Panc1 (cell line): ENCODE data around the gene ENTREP3. TPM values are rescaled to one million over a fixed set of nuclear protein-coding genes. Genes with fewer than 3 reads are reported as not detected.

Experiments used
- ATAC-seq: fragments of 200-7000 bp; cut with Tn5 transposase; 2 replicates; pipeline ENCODE4 v1.9.1; 2020; ENCODE audit warnings: mild to moderate bottlenecking, moderate library complexity
- BruUV-seq: library from RNA; stranded (reverse); fragments of 400-500 nt; replicated peaks from 2 replicates; lab custom pipeline; 2021; lab: Mats Ljungman, UMichigan
- CTCF ChIA-PET: fragments of 300-600 bp; sonication (Branson Sonifier 250); formaldehyde crosslinking; loops from one replicate; lab custom pipeline; 2022; ENCODE audit warnings: antibody characterized with exemption; lab: Charles Lee
- POLR2A ChIA-PET: fragments of 300-600 bp; sonication (Branson Sonifier 250); formaldehyde crosslinking; loops from one replicate; lab custom pipeline; 2022; ENCODE audit warnings: antibody characterized with exemption; lab: Charles Lee
- DNase-seq: peaks from one replicate; pipeline ENCODE4 v3.0.0-alpha.2; 2010; ENCODE audit warnings: low read depth, low spot score
- H3K27ac ChIP-seq: 2 replicates; pipeline ENCODE4 v1.5.1; 2011; ENCODE audit warnings: mild to moderate bottlenecking, low read length, inconsistent platforms
- H3K27me3 ChIP-seq: fragments of 200-500 bp; sonication (Bioruptor generic); 2 replicates; pipeline ENCODE4 v1.6.0; 2014; ENCODE audit warnings: low read length, inconsistent platforms; ENCODE audit not compliant: control insufficient read depth, insufficient read depth
- H3K36me3 ChIP-seq: fragments of 200-500 bp; sonication (Bioruptor generic); 2 replicates; pipeline ENCODE4 v1.5.1; 2014; ENCODE audit warnings: inconsistent platforms, mild to moderate bottlenecking, low read length, moderate library complexity; ENCODE audit not compliant: control insufficient read depth, insufficient read depth
- H3K4me1 ChIP-seq: 2 replicates; pipeline ENCODE4 v1.5.1; 2011; ENCODE audit warnings: inconsistent platforms, mild to moderate bottlenecking, low read length, moderate library complexity; ENCODE audit not compliant: control insufficient read depth, insufficient read depth
- H3K4me3 ChIP-seq, 2 experiments: 2 replicates each; pipeline ENCODE4 v1.5.1; 2011 to 2012; ENCODE audit warnings: low read depth in 2 of 2, low read length in 2 of 2, mild to moderate bottlenecking in 2 of 2, inconsistent platforms in 1 of 2, moderate library complexity in 1 of 2
- H3K9me3 ChIP-seq: fragments of 200-500 bp; sonication (Bioruptor generic); 2 replicates; pipeline ENCODE4 v1.5.1; 2014; ENCODE audit warnings: low read depth, mild to moderate bottlenecking, inconsistent platforms, low read length, moderate library complexity; ENCODE audit not compliant: control insufficient read depth, insufficient read depth
- POLR2AphosphoS5 ChIP-seq: IDR thresholded peaks from 2 replicates; pipeline ENCODE4 v1.6.1; 2012; ENCODE audit warnings: mild to moderate bottlenecking, low read depth, low read length, moderate library complexity
- SIN3A ChIP-seq: IDR thresholded peaks from 2 replicates; pipeline ENCODE4 v1.6.1; 2012; ENCODE audit warnings: low read depth, mild to moderate bottlenecking, low read length, moderate library complexity, borderline replicate concordance; ENCODE audit not compliant: insufficient read depth
- TCF7L2 ChIP-seq: IDR thresholded peaks from 2 replicates; pipeline ENCODE4 v1.6.1; 2011; ENCODE audit warnings: mild to moderate bottlenecking, low read depth, low read length, inconsistent platforms
- in situ Hi-C: cut with HindIII; loops from 2 replicates; pipeline ENCODE4 v1.10.0; 2016; ENCODE audit warnings: low sequenced_read_pairs, low pct_unique_long_range_greater_than_20kb
- intact Hi-C: fragments of 100-400 bp; cut with micrococcal nuclease; formaldehyde crosslinking; loops from one replicate; pipeline ENCODE4 v1.10.0; 2022; ENCODE audit not compliant: unreplicated experiment
- total RNA-seq: library from RNA; stranded (reverse); gene quantifications from one replicate; pipeline ENCODE4 v1.2.1, GENCODE V29; 2021; ENCODE audit not compliant: unreplicated experiment
- TF ChIP-seq, protein P1 (sequence below), 2 experiments: IDR thresholded peaks; 2 replicates each; pipeline ENCODE4 v1.6.1; 2011 to 2012; ENCODE audit warnings: low read depth in 2 of 2, control low read depth in 1 of 2, low read length in 1 of 2, mild to moderate bottlenecking in 1 of 2, moderate library complexity in 1 of 2; ENCODE audit not compliant: insufficient read depth in 1 of 2
- TF ChIP-seq, protein P2 (sequence below): fragments of 450-650 bp; IDR thresholded peaks from 2 replicates; pipeline ENCODE4 v1.5.1; 2017; ENCODE audit warnings: mild to moderate bottlenecking

ENTREP3 gene
- total RNA-seq, 1 experiment from 2014 or later = 94.7 TPM

DNA sequence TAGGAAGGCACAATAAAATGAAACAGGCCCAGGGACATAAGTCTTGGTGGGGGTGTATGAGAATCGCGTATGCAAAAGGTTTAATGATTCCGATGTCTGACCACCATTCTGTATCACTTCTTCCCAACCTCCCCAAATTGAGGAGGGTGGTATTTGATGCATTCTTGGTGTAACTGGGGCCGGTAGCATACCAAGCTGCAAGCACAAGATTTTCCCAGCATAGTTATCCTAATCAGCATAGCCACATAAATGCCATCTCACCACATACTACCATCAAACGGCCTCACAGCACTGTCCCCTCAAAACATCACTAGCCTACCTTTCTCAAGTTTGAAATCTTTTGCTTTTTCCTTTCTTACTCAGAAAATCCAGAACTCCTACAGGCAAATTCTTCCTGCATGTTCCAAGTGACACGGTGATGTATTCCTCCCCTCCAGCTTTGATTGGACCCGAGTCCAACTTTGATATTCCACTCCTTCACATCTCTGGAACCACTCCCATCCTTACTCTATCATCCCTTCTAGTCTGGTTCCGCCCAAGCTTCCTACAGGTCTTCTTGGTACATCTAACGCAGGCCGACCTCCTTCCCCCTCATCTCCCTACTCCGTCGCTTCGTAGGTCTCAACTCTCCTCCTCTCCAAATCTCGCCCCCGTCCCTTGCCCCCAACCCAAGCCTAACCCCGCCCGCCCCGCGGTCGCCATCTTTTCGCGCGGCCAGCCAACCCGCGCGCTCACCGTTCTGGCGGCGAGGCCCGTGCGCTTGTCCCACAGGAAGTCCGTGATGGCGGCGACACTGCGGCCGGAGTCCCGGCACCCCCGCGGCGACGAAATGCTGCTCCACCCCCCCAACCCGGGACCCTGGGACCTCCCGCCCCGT is 17.4 kb upstream of the ENTREP3 start:
- H3K4me1 ChIP-seq = peaks cover 14% of the 10 kb centered on the region; the same call in 1 of the 2 replicates
- CTCF ChIA-PET = interaction anchor here (1.1 to 1.3 kb wide), 2 partner anchors 22 to 23 kb away, joined by 4 to 5 read pairs; no protein-coding TSS in a partner anchor
- H3K27ac ChIP-seq = peak overlapping the region; percentile 90
- peaks cover 16% of the 10 kb centered on the region for H3K36me3 ChIP-seq
- ATAC-seq = peak; percentile 60
- no peaks in the 10 kb centered on the region for H3K9me3 ChIP-seq
- TF ChIP-seq TCF7L2 = no peak
- TF ChIP-seq POLR2AphosphoS5 = no peak
- TF ChIP-seq, protein P1, sequence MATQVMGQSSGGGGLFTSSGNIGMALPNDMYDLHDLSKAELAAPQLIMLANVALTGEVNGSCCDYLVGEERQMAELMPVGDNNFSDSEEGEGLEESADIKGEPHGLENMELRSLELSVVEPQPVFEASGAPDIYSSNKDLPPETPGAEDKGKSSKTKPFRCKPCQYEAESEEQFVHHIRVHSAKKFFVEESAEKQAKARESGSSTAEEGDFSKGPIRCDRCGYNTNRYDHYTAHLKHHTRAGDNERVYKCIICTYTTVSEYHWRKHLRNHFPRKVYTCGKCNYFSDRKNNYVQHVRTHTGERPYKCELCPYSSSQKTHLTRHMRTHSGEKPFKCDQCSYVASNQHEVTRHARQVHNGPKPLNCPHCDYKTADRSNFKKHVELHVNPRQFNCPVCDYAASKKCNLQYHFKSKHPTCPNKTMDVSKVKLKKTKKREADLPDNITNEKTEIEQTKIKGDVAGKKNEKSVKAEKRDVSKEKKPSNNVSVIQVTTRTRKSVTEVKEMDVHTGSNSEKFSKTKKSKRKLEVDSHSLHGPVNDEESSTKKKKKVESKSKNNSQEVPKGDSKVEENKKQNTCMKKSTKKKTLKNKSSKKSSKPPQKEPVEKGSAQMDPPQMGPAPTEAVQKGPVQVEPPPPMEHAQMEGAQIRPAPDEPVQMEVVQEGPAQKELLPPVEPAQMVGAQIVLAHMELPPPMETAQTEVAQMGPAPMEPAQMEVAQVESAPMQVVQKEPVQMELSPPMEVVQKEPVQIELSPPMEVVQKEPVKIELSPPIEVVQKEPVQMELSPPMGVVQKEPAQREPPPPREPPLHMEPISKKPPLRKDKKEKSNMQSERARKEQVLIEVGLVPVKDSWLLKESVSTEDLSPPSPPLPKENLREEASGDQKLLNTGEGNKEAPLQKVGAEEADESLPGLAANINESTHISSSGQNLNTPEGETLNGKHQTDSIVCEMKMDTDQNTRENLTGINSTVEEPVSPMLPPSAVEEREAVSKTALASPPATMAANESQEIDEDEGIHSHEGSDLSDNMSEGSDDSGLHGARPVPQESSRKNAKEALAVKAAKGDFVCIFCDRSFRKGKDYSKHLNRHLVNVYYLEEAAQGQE (IDR thresholded peaks at IDR 0.05; ENCODE audit: insufficient read depth in 1 of 2, low read depth in 2 of 2, low read length in 1 of 2) = no peak
- TF ChIP-seq, protein P2, sequence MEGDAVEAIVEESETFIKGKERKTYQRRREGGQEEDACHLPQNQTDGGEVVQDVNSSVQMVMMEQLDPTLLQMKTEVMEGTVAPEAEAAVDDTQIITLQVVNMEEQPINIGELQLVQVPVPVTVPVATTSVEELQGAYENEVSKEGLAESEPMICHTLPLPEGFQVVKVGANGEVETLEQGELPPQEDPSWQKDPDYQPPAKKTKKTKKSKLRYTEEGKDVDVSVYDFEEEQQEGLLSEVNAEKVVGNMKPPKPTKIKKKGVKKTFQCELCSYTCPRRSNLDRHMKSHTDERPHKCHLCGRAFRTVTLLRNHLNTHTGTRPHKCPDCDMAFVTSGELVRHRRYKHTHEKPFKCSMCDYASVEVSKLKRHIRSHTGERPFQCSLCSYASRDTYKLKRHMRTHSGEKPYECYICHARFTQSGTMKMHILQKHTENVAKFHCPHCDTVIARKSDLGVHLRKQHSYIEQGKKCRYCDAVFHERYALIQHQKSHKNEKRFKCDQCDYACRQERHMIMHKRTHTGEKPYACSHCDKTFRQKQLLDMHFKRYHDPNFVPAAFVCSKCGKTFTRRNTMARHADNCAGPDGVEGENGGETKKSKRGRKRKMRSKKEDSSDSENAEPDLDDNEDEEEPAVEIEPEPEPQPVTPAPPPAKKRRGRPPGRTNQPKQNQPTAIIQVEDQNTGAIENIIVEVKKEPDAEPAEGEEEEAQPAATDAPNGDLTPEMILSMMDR = no peak
- no peak for TF ChIP-seq SIN3A
- TSS peak; percentile 96 for BruUV-seq
- no peaks in the 10 kb centered on the region for H3K27me3 ChIP-seq
- DNase-seq = no peak
- POLR2A ChIA-PET = interaction anchor here (0.6 to 1.1 kb wide), 3 partner anchors 27 to 1046 kb away, joined by 4 to 11 read pairs (median 5); partner anchors contain the start of gene RUSC1
- peak overlapping the region; percentile 65 to 67 for H3K4me3 ChIP-seq
- in situ Hi-C loops (no loop called here), intact Hi-C loops (no loop called here)

DNA sequence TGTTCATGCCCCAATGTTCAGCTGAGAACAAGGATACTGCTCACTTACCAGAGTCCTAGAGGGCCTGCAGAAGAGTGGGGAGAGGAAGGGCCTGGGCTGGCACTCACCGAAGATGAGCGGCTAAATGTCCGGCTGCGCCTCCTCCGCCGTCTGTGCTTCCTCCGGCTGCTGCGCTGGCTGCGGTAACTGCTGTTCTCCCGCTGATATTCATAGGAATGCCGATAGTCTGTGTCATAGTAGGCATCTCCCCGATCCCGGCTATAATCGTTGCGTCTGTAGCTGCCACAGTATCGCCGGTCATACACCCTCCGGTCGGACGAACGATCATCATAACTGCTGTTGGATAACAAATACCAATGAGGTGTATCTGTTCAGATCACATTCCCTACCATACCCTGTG is 14.1 kb upstream of the ENTREP3 start:
- BruUV-seq = no TSS peak
- Histone ChIP-seq H3K27me3 (no peaks in the 10 kb centered on the region), H3K36me3 (peaks cover 28% of the 10 kb centered on the region), H3K4me3 (no peak overlapping the region), H3K9me3 (no peaks in the 10 kb centered on the region), H3K4me1 (peaks cover 8% of the 10 kb centered on the region; the same call in 1 of the 2 replicates), H3K27ac (no peak overlapping the region)
- intact Hi-C loops = no loop called here
- ATAC-seq = no peak
- DNase-seq = no peak
- in situ Hi-C loops = no loop called here
- POLR2A ChIA-PET = no interaction called here
- TF ChIP-seq SIN3A = no peak
- TF ChIP-seq, protein P1 (IDR thresholded peaks at IDR 0.05; ENCODE audit: insufficient read depth in 1 of 2, low read depth in 2 of 2, low read length in 1 of 2) = no peak
- TF ChIP-seq TCF7L2 = no peak
- TF ChIP-seq, protein P2 = no peak
- TF ChIP-seq POLR2AphosphoS5 = no peak
- CTCF ChIA-PET = no interaction called here
